Glutamatergic neuron (in vitro differentiated cells): Measurements from ENCODE around the gene TECTB. TPM values are rescaled to one million over a fixed set of nuclear protein-coding genes. Genes with fewer than 3 reads are reported as not detected.

Experiments
- DNase-seq: peaks from one replicate; pipeline ENCODE4 v3.0.0; 2022
- H3K27ac Mint-ChIP-seq: one replicate; pipeline ENCODE4 v1.8.0; 2020; ENCODE audit warnings: mild to moderate bottlenecking, mixed read lengths, inconsistent platforms; ENCODE audit not compliant: unreplicated experiment
- H3K27me3 Mint-ChIP-seq: one replicate; pipeline ENCODE4 v1.8.0; 2020; ENCODE audit warnings: mild to moderate bottlenecking, moderate library complexity, mixed read lengths, inconsistent platforms; ENCODE audit not compliant: unreplicated experiment
- H3K36me3 Mint-ChIP-seq: one replicate; pipeline ENCODE4 v1.8.0; 2020; ENCODE audit warnings: mild to moderate bottlenecking, mixed read lengths, inconsistent platforms; ENCODE audit not compliant: unreplicated experiment
- H3K4me1 Mint-ChIP-seq: one replicate; pipeline ENCODE4 v1.8.0; 2020; ENCODE audit warnings: mild to moderate bottlenecking, low read depth, mixed read lengths, inconsistent platforms; ENCODE audit not compliant: unreplicated experiment
- H3K4me3 Mint-ChIP-seq: one replicate; pipeline ENCODE4 v1.8.0; 2020; ENCODE audit warnings: mild to moderate bottlenecking, mixed read lengths, inconsistent platforms; ENCODE audit not compliant: unreplicated experiment
- H3K9me3 Mint-ChIP-seq: one replicate; pipeline ENCODE4 v1.8.0; 2020; ENCODE audit warnings: mild to moderate bottlenecking, moderate library complexity, mixed read lengths, inconsistent platforms; ENCODE audit not compliant: unreplicated experiment
- long read RNA-seq: library from polyadenylated mRNA; unstranded; transcript quantifications from one replicate; pipeline ENCODE4 v2.0.0, GENCODE V29; 2020; ENCODE audit not compliant: unreplicated experiment
- total RNA-seq: library from RNA; stranded (reverse); fragmentation: NEBNext Ultra II Directional; extraction: Animal tissue kit (Norgen Biotek cat#: 25700); gene quantifications from one replicate; pipeline ENCODE4 v1.2.1, GENCODE V29; 2021; ENCODE audit not compliant: unreplicated experiment
- TF ChIP-seq, protein P1 (sequence below): fragments of 200-600 bp; sonication (generic); IDR thresholded peaks from one replicate; pipeline ENCODE4 v1.5.0; 2021; ENCODE audit not compliant: partially characterized antibody, unreplicated experiment

The TECTB gene
- not detected for total RNA-seq
- long read RNA-seq = 0 reads

DNA sequence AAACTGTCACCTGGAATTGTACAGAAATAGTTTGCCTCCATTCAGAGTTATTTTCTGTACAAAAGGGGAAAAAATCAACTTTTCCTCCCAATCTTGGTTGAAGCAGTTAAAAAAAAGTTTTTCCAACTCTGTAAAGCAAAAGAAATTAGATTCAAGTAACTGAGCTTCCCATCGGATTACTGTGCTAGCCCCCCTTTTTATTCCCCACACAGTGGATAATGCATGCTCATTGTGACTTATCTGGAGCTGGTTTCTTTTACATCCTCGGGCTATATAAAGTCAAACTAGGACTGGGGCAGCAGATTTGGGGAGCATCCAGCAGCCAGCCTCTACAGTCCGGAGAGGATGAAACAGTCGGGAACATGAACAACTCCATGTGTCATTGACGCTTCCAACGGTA, at the start of gene TECTB:
TECTB (plus strand) TSS at position 301 of the 400 bp plus-strand sequence. CDS start 335 bp downstream, outside the sequence.
- H3K36me3 Mint-ChIP-seq = no peaks in the 10 kb centered on the region
- TF ChIP-seq, protein P1, sequence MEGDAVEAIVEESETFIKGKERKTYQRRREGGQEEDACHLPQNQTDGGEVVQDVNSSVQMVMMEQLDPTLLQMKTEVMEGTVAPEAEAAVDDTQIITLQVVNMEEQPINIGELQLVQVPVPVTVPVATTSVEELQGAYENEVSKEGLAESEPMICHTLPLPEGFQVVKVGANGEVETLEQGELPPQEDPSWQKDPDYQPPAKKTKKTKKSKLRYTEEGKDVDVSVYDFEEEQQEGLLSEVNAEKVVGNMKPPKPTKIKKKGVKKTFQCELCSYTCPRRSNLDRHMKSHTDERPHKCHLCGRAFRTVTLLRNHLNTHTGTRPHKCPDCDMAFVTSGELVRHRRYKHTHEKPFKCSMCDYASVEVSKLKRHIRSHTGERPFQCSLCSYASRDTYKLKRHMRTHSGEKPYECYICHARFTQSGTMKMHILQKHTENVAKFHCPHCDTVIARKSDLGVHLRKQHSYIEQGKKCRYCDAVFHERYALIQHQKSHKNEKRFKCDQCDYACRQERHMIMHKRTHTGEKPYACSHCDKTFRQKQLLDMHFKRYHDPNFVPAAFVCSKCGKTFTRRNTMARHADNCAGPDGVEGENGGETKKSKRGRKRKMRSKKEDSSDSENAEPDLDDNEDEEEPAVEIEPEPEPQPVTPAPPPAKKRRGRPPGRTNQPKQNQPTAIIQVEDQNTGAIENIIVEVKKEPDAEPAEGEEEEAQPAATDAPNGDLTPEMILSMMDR = no peak
- H3K9me3 Mint-ChIP-seq = no peaks in the 10 kb centered on the region
- no peak for DNase-seq
- peaks cover 22% of the 10 kb centered on the region for H3K4me1 Mint-ChIP-seq
- no peaks in the 10 kb centered on the region for H3K27me3 Mint-ChIP-seq
- H3K27ac Mint-ChIP-seq = no peak within 1 kb of the TSS
- no peak within 1 kb of the TSS for H3K4me3 Mint-ChIP-seq

DNA sequence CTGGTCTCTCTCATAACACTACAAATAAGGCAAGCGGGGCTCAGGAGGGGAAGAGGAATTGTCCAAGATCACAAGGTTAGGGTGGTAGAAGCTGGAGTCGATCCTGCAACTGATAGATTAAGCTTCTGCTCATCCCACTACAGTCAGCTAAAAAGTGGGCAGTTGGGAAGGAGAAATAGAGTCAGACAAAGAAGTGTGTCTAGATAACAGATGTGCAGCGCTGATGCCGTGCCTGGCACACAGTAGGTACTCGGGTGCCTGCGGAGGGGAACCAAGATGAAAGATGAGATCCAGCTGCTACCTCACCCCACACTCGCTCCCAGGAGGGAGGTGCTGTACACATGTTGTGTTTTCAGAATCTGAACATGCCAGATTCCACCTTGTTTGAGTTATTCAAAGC, 48.1 kb upstream of the TECTB start:
- H3K4me1 Mint-ChIP-seq = no peaks in the 10 kb centered on the region
- TF ChIP-seq, protein P1 = no peak
- no peak overlapping the region for H3K27ac Mint-ChIP-seq
- no peak overlapping the region for H3K4me3 Mint-ChIP-seq
- DNase-seq = no peak
- no peaks in the 10 kb centered on the region for H3K27me3 Mint-ChIP-seq
- H3K36me3 Mint-ChIP-seq = peaks cover 15% of the 10 kb centered on the region
- H3K9me3 Mint-ChIP-seq = peaks cover 2% of the 10 kb centered on the region

DNA sequence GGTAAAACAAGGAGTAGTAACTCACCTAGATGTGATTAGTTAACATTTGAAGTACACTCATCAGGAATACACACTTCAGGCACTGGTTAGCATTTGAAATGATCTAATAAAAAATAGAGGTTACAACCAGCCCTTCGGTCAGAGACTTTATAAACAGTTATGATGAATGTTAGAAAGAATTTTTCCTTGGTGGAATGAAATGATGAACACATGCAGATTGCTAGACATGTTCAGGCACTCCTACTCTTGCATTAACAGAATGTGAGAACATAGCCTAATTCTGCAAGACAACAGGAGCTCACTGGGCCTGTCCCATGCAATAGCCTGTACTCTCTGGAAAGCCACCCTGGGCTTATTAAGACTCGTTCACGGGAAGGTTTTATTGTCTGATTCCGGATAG, 47.3 kb upstream of the TECTB start:
- Mint-ChIP-seq H3K9me3 (peaks cover 3% of the 10 kb centered on the region), H3K4me1 (no peaks in the 10 kb centered on the region), H3K27ac (no peak overlapping the region), H3K4me3 (no peak overlapping the region), H3K27me3 (no peaks in the 10 kb centered on the region), H3K36me3 (peaks cover 17% of the 10 kb centered on the region)
- no peak for DNase-seq
- TF ChIP-seq, protein P1 = no peak

DNA sequence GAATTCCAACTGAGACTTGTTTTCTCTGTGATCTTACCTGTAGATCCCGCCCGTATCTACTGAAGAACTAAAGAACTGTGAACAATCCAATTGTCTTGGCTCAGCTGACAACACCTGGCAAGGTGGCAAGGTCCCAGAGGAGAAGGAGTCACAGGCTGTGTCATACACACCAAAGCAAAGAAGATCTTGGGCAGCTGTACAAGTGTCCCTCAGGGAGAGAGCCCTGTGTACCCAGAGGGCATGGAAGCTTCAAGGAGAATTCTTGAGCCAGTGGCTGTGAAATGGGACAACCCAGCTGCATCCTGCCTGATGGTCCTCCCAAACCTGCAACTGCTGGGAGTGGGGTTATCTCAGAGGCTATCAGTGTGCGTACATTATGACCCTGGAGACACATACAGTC, 46.7 kb upstream of the TECTB start:
- Mint-ChIP-seq H3K36me3 (peaks cover 23% of the 10 kb centered on the region), H3K27ac (no peak overlapping the region), H3K27me3 (no peaks in the 10 kb centered on the region), H3K4me1 (no peaks in the 10 kb centered on the region), H3K4me3 (no peak overlapping the region), H3K9me3 (peaks cover 7% of the 10 kb centered on the region)
- TF ChIP-seq, protein P1 = no peak
- DNase-seq = no peak

DNA sequence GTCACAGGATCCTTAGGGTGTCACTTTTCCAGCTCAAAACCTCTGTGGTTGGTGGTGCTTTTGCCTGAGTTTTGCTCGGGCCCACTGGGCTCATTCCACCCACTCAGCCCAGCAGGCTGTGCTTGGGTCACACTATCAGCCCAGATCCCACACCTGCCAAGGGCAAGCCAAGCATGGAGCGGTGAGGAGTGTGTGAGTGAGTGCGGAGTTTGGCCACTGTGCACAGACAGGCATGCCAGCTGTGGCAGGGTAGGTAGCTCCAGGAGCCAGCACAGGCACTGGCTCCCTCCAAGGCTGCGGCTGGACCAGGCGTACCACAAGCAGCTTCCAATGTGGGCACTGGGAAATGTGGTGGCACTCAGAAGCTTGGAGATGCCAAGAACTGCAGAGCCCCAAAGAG, 43.9 kb upstream of the TECTB start:
- Mint-ChIP-seq H3K36me3 (peaks cover 23% of the 10 kb centered on the region), H3K4me3 (no peak overlapping the region), H3K9me3 (peaks cover 5% of the 10 kb centered on the region), H3K4me1 (no peaks in the 10 kb centered on the region), H3K27ac (no peak overlapping the region), H3K27me3 (peaks cover 1% of the 10 kb centered on the region)
- TF ChIP-seq, protein P1 = no peak
- DNase-seq = no peak
